HepG2 (cell line): Measurements from ENCODE around the gene ISCU. TPM values are rescaled to one million over a fixed set of nuclear protein-coding genes. Genes with fewer than 3 reads are reported as not detected.

ENCODE experiments used
- ATF7-NPFF ChIP-seq: sonication (generic); formaldehyde crosslinking; IDR thresholded peaks from 2 replicates; pipeline ENCODE4 v1.8.1; 2023; ENCODE audit warnings: mild to moderate bottlenecking, low read depth, missing genetic modification reagents, moderate library complexity
- FLYWCH1 ChIP-seq: sonication (generic); formaldehyde crosslinking; IDR thresholded peaks from 2 replicates; pipeline ENCODE4 v1.8.1; 2023; ENCODE audit warnings: mild to moderate bottlenecking, missing genetic modification reagents
- ISX ChIP-seq: sonication (generic); formaldehyde crosslinking; conservative IDR thresholded peaks from 2 replicates; pipeline ENCODE4 v1.5.0; 2020; ENCODE audit warnings: missing genetic modification reagents
- KLF11 ChIP-seq: IDR thresholded peaks from 2 replicates; pipeline ENCODE4 v1.6.1; 2016; ENCODE audit warnings: missing compliant biosample characterization
- MAFG ChIP-seq: sonication (generic); formaldehyde crosslinking; IDR thresholded peaks from 2 replicates; pipeline ENCODE4 v1.5.1; 2020; ENCODE audit warnings: mild to moderate bottlenecking, missing genetic modification reagents
- NKX3-1 ChIP-seq: sonication (generic); formaldehyde crosslinking; IDR thresholded peaks from 2 replicates; pipeline ENCODE4 v1.5.0; 2020; ENCODE audit warnings: missing genetic modification reagents
- NRL ChIP-seq: sonication (generic); formaldehyde crosslinking; IDR thresholded peaks from 2 replicates; pipeline ENCODE4 v1.5.0; 2020; ENCODE audit warnings: missing genetic modification reagents, mild to moderate bottlenecking, moderate library complexity, borderline replicate concordance
- PAWR ChIP-seq: sonication (generic); formaldehyde crosslinking; IDR thresholded peaks from 2 replicates; pipeline ENCODE4 v1.4.0; 2020; ENCODE audit warnings: missing genetic modification reagents, mild to moderate bottlenecking, borderline replicate concordance
- PAXIP1 ChIP-seq: sonication (generic); formaldehyde crosslinking; conservative IDR thresholded peaks from 2 replicates; pipeline ENCODE4 v1.4.0; 2020; ENCODE audit warnings: mild to moderate bottlenecking, missing genetic modification reagents, moderate library complexity
- PHF5A ChIP-seq: IDR thresholded peaks from one replicate; pipeline ENCODE4 v1.6.1; 2018; ENCODE audit warnings: low read depth, missing genetic modification reagents; ENCODE audit not compliant: unreplicated experiment
- PLRG1 ChIP-seq: fragments of 450-650 bp; conservative IDR thresholded peaks from 2 replicates; pipeline ENCODE4 v1.6.1; 2016
- PRDM10 ChIP-seq: sonication (generic); formaldehyde crosslinking; IDR thresholded peaks from 2 replicates; pipeline ENCODE4 v1.4.0; 2020; ENCODE audit warnings: low read depth, missing genetic modification reagents
- SSRP1 ChIP-seq: IDR thresholded peaks from 2 replicates; pipeline ENCODE4 v1.6.1; 2016; ENCODE audit warnings: control low read depth
- ZFP36 ChIP-seq: fragments of 150-350 bp; IDR thresholded peaks from 2 replicates; pipeline ENCODE4 v1.6.1; 2018; ENCODE audit warnings: borderline replicate concordance, low read length, low read depth; ENCODE audit not compliant: partially characterized antibody
- polyA plus RNA-seq, 8 experiments: library from polyadenylated mRNA; depleted of rRNA in 3 of 8; stranded (reverse) in 7 of 8; unstranded in 1 of 8; fragments of >200 nt; fragmentation: Illumina TruSeq in 4 of 8; extraction: Trizol in 4 of 8; gene quantifications; 2 replicates each; pipeline versions ENCODE4 v1.2.1 to v1.2.3, GENCODE V29; 2011 to 2016; ENCODE audit warnings: low read depth in 4 of 8, missing spikeins in 1 of 8, mixed read lengths in 1 of 8; ENCODE audit not compliant: insufficient read depth in 1 of 8
- total RNA-seq, 5 experiments: library from RNA; depleted of rRNA; stranded (reverse); fragments of >200 nt; fragmentation: Illumina TruSeq; extraction: Trizol; gene quantifications; 2 replicates each; pipeline ENCODE4 v1.2.3, GENCODE V29; 2016; ENCODE audit warnings: low read depth in 1 of 5
- TF ChIP-seq, protein P1 (sequence below): sonication (generic); formaldehyde crosslinking; IDR thresholded peaks from 2 replicates; pipeline ENCODE4 v1.4.0; 2020; ENCODE audit warnings: mild to moderate bottlenecking, missing genetic modification reagents
- TF ChIP-seq, protein P2 (sequence below): sonication (generic); formaldehyde crosslinking; IDR thresholded peaks from 2 replicates; pipeline ENCODE4 v1.4.0; 2020; ENCODE audit warnings: missing genetic modification reagents, mild to moderate bottlenecking, borderline replicate concordance

The ISCU gene
- total and polyA plus RNA-seq, 2 of the 13 experiments (the other 11 are each of a cell fraction or from before 2014, with no cell fraction given), result 94.4 to 107 TPM

DNA sequence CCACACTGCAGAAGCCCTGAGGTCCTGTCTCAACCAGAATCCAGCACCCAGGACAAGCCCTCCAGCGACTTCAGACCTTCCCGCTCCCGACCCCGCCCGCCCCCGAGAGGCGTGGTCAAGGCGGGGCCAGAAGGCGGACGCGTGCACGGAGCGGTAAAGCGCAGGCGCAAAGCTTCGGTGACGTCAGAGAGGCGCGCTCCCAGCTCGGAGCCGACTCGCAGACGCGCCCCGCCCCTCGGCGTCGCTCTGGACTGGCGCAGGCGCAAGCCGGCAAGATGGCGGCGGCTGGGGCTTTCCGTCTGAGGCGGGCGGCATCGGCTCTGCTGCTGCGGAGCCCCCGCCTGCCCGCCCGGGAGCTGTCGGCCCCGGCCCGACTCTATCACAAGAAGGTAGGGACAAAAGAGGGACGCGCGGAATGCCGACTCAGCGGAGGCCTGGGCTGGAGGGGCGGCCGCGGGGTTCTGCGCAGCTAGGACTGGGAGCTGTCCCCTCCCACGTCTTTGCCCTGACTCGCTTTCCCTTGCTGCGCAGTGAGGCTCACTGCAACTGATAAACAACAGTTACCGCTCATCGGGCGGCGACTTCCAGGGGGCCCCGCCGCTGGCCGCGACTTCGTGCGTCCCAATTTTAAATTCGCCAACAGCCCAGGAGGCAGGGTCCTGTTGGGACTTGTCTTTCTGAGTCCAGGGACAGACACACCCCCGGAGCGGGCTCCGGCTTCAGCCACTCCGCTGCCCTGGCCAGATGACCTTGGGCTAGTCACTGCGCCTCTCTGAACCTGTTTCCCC is at the start of gene ISCU (continued):
- TF ChIP-seq ATF7-NPFF (0 out of 2 replicates have a peak, but pooled peaks have one; percentile 63), MAFG (CRISPR knock-in tag) (no peak), NKX3-1 (peak; percentile 14; the same call in 1 of the 2 replicates), FLYWCH1 (CRISPR knock-in tag) (no peak), PHF5A (CRISPR knock-in tag) (no peak), SSRP1 (CRISPR knock-in tag) (no peak), PAXIP1 (peak; percentile 17; the same call in 1 of the 2 replicates), ISX (CRISPR knock-in tag) (no peak), PLRG1 (no peak), PAWR (CRISPR knock-in tag) (no peak), NRL (CRISPR knock-in tag) (peak; percentile 67), ZFP36 (no peak), PRDM10 (CRISPR knock-in tag) (no peak), KLF11 (CRISPR knock-in tag) (no peak)
- TF ChIP-seq, protein P1, sequence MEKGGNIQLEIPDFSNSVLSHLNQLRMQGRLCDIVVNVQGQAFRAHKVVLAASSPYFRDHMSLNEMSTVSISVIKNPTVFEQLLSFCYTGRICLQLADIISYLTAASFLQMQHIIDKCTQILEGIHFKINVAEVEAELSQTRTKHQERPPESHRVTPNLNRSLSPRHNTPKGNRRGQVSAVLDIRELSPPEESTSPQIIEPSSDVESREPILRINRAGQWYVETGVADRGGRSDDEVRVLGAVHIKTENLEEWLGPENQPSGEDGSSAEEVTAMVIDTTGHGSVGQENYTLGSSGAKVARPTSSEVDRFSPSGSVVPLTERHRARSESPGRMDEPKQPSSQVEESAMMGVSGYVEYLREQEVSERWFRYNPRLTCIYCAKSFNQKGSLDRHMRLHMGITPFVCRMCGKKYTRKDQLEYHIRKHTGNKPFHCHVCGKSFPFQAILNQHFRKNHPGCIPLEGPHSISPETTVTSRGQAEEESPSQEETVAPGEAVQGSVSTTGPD (CRISPR knock-in tag), result no peak
- TF ChIP-seq, protein P2, sequence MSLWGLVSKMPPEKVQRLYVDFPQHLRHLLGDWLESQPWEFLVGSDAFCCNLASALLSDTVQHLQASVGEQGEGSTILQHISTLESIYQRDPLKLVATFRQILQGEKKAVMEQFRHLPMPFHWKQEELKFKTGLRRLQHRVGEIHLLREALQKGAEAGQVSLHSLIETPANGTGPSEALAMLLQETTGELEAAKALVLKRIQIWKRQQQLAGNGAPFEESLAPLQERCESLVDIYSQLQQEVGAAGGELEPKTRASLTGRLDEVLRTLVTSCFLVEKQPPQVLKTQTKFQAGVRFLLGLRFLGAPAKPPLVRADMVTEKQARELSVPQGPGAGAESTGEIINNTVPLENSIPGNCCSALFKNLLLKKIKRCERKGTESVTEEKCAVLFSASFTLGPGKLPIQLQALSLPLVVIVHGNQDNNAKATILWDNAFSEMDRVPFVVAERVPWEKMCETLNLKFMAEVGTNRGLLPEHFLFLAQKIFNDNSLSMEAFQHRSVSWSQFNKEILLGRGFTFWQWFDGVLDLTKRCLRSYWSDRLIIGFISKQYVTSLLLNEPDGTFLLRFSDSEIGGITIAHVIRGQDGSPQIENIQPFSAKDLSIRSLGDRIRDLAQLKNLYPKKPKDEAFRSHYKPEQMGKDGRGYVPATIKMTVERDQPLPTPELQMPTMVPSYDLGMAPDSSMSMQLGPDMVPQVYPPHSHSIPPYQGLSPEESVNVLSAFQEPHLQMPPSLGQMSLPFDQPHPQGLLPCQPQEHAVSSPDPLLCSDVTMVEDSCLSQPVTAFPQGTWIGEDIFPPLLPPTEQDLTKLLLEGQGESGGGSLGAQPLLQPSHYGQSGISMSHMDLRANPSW, result no peak
